Erythroblast (primary cell): Measurements from ENCODE around the gene SH3BGRL3.

Source experiments
- GATA1 ChIP-seq: IDR thresholded peaks from 2 replicates; pipeline ENCODE4 v1.6.1; 2011; ENCODE audit warnings: low read depth, mild to moderate bottlenecking, control low read depth, low read length, moderate library complexity
- POLR2A ChIP-seq: IDR thresholded peaks from 2 replicates; pipeline ENCODE4 v1.6.1; 2011; ENCODE audit warnings: mild to moderate bottlenecking, low read length

DNA sequence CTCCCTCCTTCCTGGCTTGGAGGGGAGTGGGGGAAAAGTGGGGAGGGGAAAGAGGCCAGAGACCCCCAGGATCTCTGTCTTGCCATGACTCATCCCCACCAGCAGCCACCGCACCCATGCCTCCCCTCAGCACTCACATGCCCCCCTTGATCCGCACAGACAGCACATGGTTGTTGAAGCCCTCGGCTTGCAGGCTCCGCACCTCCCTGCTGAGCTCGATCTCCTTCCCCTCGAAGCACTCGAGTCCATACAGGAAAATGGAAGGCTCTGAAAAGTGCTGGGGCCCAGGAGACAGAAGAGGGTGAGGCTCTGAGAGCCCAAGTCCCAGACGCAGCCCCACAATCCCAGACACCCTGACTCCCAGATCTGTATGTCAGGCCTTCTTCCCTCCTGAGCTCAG is 48.7 kb downstream of the SH3BGRL3 start:
- TF ChIP-seq POLR2A (no peak), GATA1 (no peak)
